Ovary (tissue), 3 donors: ENCODE results near the gene SLC11A2.

Experiments
- EP300 ChIP-seq: sonication (generic); formaldehyde crosslinking; IDR thresholded peaks from one replicate; pipeline ENCODE4 v1.6.1; 2017; ENCODE audit warnings: antibody characterized with exemption
- POLR2A ChIP-seq: fragments of 450-650 bp; IDR thresholded peaks from one replicate; pipeline ENCODE4 v1.6.1; 2017; ENCODE audit warnings: antibody characterized with exemption, mild to moderate bottlenecking, moderate library complexity
- TF ChIP-seq, protein P1 (sequence below), 3 donors: fragments of 450-650 bp in 2 of 3; fragments of 200-600 bp in 1 of 3; IDR thresholded peaks; one replicate each; pipeline versions ENCODE4 v1.5.1 to v1.8.0; 2016 to 2022; ENCODE audit warnings: antibody characterized with exemption in 3 of 3, mild to moderate bottlenecking in 1 of 3
- donor health status: DM: no; HTN: no; CAD: no.

DNA sequence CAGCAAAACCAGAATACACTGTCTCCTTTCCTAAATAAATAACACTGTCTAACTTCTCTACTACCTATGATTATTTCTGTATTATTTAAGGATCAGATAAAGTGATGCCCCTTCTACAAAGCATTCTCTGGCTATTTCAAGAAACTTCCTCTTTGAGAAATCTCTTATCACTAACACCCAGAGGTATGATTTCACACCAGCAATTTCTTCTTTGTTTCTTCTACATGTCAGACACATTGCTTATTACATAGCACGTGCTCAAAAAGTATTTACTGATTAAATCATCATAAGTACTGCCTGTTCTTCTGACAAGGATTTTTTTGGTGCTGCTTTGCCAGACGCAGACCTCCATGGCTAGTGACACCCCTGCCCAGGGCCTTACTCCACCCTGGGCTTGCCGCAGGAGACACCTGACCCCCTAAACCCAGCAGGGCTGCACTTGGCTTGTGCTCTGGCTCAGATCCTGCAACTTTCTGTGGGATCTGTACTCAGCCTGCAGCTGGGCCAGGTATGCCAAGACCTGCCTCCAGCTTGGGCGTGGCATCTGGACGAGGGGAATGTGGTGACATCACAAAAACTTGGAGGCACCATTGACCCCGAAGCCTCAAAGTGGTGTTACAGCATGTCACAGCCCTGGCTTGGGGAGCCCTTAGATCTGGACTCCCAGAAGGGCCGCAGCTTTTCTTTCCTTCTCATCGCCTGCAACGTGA is 89.2 kb downstream of the SLC11A2 start:
- TF ChIP-seq, protein P1, sequence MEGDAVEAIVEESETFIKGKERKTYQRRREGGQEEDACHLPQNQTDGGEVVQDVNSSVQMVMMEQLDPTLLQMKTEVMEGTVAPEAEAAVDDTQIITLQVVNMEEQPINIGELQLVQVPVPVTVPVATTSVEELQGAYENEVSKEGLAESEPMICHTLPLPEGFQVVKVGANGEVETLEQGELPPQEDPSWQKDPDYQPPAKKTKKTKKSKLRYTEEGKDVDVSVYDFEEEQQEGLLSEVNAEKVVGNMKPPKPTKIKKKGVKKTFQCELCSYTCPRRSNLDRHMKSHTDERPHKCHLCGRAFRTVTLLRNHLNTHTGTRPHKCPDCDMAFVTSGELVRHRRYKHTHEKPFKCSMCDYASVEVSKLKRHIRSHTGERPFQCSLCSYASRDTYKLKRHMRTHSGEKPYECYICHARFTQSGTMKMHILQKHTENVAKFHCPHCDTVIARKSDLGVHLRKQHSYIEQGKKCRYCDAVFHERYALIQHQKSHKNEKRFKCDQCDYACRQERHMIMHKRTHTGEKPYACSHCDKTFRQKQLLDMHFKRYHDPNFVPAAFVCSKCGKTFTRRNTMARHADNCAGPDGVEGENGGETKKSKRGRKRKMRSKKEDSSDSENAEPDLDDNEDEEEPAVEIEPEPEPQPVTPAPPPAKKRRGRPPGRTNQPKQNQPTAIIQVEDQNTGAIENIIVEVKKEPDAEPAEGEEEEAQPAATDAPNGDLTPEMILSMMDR (IDR thresholded peaks at IDR 0.05) = no peak
- TF ChIP-seq POLR2A (no peak), EP300 (no peak)
